HCT116 (cell line): Measurements from ENCODE around the gene EP400. TPM values are rescaled to one million over a fixed set of nuclear protein-coding genes. Genes with fewer than 3 reads are reported as not detected.

Experiments used
- ATAC-seq: fragments of 200-7000 bp; cut with Tn5 transposase; 2 replicates; pipeline ENCODE4 v1.9.1; 2020; ENCODE audit warnings: mild to moderate bottlenecking, moderate library complexity
- BruUV-seq: library from RNA; stranded (reverse); fragments of 400-500 nt; replicated peaks from 2 replicates; lab custom pipeline; 2021; lab: Mats Ljungman, UMichigan
- CTCF ChIA-PET: fragments of 300-600 bp; sonication (Branson Sonifier 250); formaldehyde crosslinking; loops from one replicate; lab custom pipeline; 2021; ENCODE audit warnings: antibody characterized with exemption; lab: Charles Lee
- POLR2A ChIA-PET: fragments of 300-600, 350-600 bp; sonication (Branson Sonifier 250); formaldehyde crosslinking; loops from one replicate; lab custom pipeline; 2021; ENCODE audit warnings: antibody characterized with exemption; lab: Charles Lee
- RAD21 ChIA-PET, 2 experiments: fragments of 300-600 bp; sonication (Branson Sonifier 250); formaldehyde crosslinking; loops; one replicate each; lab custom pipeline; 2023; ENCODE audit warnings: low total read pairs in 2 of 2; ENCODE audit not compliant: uncharacterized antibody in 2 of 2, unreplicated experiment in 2 of 2, low non-redundant PET in 1 of 2; lab: Charles Lee
- DNase-seq: peaks from one replicate; pipeline ENCODE4 v3.0.0-alpha.2; 2010; ENCODE audit warnings: low read depth, low spot score
- H2AFZ ChIP-seq: fragments of 200-600 bp; shearing (Covaris generic), sonication (generic); 2 replicates; pipeline ENCODE4 v1.6.1; 2017; ENCODE audit warnings: low read depth, mixed run types, mixed read lengths, antibody characterized with exemption, low read length; ENCODE audit not compliant: poor library complexity, severe bottlenecking
- H3K27ac ChIP-seq: 2 replicates; pipeline ENCODE4 v1.5.1; 2012; ENCODE audit warnings: low read depth, low read length
- H3K27me3 ChIP-seq: fragments of 200-600 bp; sonication (generic); 2 replicates; pipeline ENCODE4 v1.6.1; 2016; ENCODE audit warnings: mixed run types, low read length, mixed read lengths; ENCODE audit not compliant: insufficient read depth
- H3K36me3 ChIP-seq, 2 experiments: fragments of 200-500 bp in 1 of 2; fragments of 200-600 bp in 1 of 2; sonication (Bioruptor generic) in 1 of 2; sonication (generic) in 1 of 2; 2 replicates each; pipeline versions ENCODE4 v1.5.1 to v1.6.1; 2014 to 2016; ENCODE audit warnings: low read length in 2 of 2, inconsistent platforms in 1 of 2, mixed read lengths in 1 of 2, mixed run types in 1 of 2; ENCODE audit not compliant: insufficient read depth in 2 of 2, control insufficient read depth in 1 of 2
- H3K4me1 ChIP-seq, 2 experiments: fragments of 200-600 bp in 1 of 2; sonication (generic) in 1 of 2; 2 replicates each; pipeline versions ENCODE4 v1.5.1 to v1.6.1; 2012 to 2017; ENCODE audit warnings: low read length in 2 of 2, inconsistent platforms in 1 of 2, mild to moderate bottlenecking in 1 of 2, mixed read lengths in 1 of 2, mixed run types in 1 of 2, moderate library complexity in 1 of 2; ENCODE audit not compliant: insufficient read depth in 2 of 2, control insufficient read depth in 1 of 2
- H3K4me2 ChIP-seq: fragments of 200-600 bp; sonication (generic); 2 replicates; pipeline ENCODE4 v1.6.1; 2017; ENCODE audit warnings: mixed run types, low read length, mixed read lengths
- H3K4me3 ChIP-seq, 2 experiments: fragments of 200-600 bp in 1 of 2; sonication (generic) in 1 of 2; replicated peaks in 1 of 2; 2 replicates each; pipeline ENCODE4 v1.5.1; 2011 to 2016; ENCODE audit warnings: low read length in 2 of 2, control low read depth in 1 of 2, low read depth in 1 of 2, mild to moderate bottlenecking in 1 of 2, mixed read lengths in 1 of 2, mixed run types in 1 of 2
- H3K79me2 ChIP-seq: fragments of 200-600 bp; sonication (generic); 2 replicates; pipeline ENCODE4 v1.6.1; 2017; ENCODE audit warnings: mild to moderate bottlenecking, mixed run types, low read length, moderate library complexity, mixed read lengths; ENCODE audit not compliant: insufficient read depth
- H3K9ac ChIP-seq: fragments of 200-600 bp; sonication (generic); 2 replicates; pipeline ENCODE4 v1.6.1; 2016; ENCODE audit warnings: low read length, mixed read lengths
- H3K9me2 ChIP-seq: fragments of 200-600 bp; sonication (generic), shearing (Covaris generic); 2 replicates; pipeline ENCODE4 v1.6.1; 2017; ENCODE audit warnings: mixed run types, mild to moderate bottlenecking, moderate library complexity; ENCODE audit not compliant: insufficient read depth
- H3K9me3 ChIP-seq, 2 experiments: fragments of 200-500 bp in 1 of 2; fragments of 200-600 bp in 1 of 2; sonication (Bioruptor generic) in 1 of 2; sonication (generic) in 1 of 2; 2 replicates each; pipeline ENCODE4 v1.6.1; 2014 to 2017; ENCODE audit warnings: low read length in 2 of 2, mixed read lengths in 2 of 2, inconsistent platforms in 1 of 2, low read depth in 1 of 2, mild to moderate bottlenecking in 1 of 2, mixed run types in 1 of 2, moderate library complexity in 1 of 2; ENCODE audit not compliant: control insufficient read depth in 1 of 2, insufficient read depth in 1 of 2
- H4K20me1 ChIP-seq: fragments of 200-600 bp; sonication (generic), shearing (Covaris generic); 2 replicates; pipeline ENCODE4 v1.6.1; 2017; ENCODE audit warnings: mixed run types, mild to moderate bottlenecking, moderate library complexity; ENCODE audit not compliant: insufficient read depth
- EGR1 ChIP-seq: IDR thresholded peaks from 2 replicates; pipeline ENCODE4 v1.6.1; 2012; ENCODE audit warnings: low read depth
- ELF1 ChIP-seq: IDR thresholded peaks from 2 replicates; pipeline ENCODE4 v1.6.1; 2012; ENCODE audit warnings: low read depth, borderline replicate concordance
- EZH2phosphoT487 ChIP-seq: fragments of 200-600 bp; IDR thresholded peaks from 2 replicates; pipeline ENCODE4 v1.6.1; 2018; ENCODE audit warnings: antibody characterized with exemption, borderline replicate concordance
- FOSL1 ChIP-seq: IDR thresholded peaks from 2 replicates; pipeline ENCODE4 v1.6.1; 2012; ENCODE audit warnings: low read depth
- JUND ChIP-seq: IDR thresholded peaks from 2 replicates; pipeline ENCODE4 v1.6.1; 2012
- POLR2A ChIP-seq: IDR thresholded peaks from 2 replicates; pipeline ENCODE4 v1.7.0; 2011; ENCODE audit warnings: borderline replicate concordance; ENCODE audit not compliant: insufficient read depth, insufficient read length; ENCODE audit errors: extremely low read depth
- POLR2AphosphoS5 ChIP-seq: IDR thresholded peaks from 2 replicates; pipeline ENCODE4 v1.6.1; 2011; ENCODE audit warnings: mild to moderate bottlenecking, low read depth, low read length, moderate library complexity
- RAD21 ChIP-seq: IDR thresholded peaks from 2 replicates; pipeline ENCODE4 v1.6.1; 2012; ENCODE audit warnings: low read depth, mild to moderate bottlenecking
- SIN3A ChIP-seq: IDR thresholded peaks from 2 replicates; pipeline ENCODE4 v1.6.1; 2012; ENCODE audit warnings: low read depth
- SP1 ChIP-seq: IDR thresholded peaks from 2 replicates; pipeline ENCODE4 v1.6.1; 2012; ENCODE audit warnings: low read depth
- SRF ChIP-seq: IDR thresholded peaks from 2 replicates; pipeline ENCODE4 v1.6.1; 2012; ENCODE audit warnings: low read depth
- TCF7L2 ChIP-seq: IDR thresholded peaks from 2 replicates; pipeline ENCODE4 v1.7.0; 2011; ENCODE audit warnings: borderline replicate concordance, inconsistent platforms; ENCODE audit not compliant: insufficient read depth, insufficient read length; ENCODE audit errors: extremely low read depth
- YY1 ChIP-seq: IDR thresholded peaks from 2 replicates; pipeline ENCODE4 v1.6.1; 2011; ENCODE audit warnings: low read length, low read depth, moderate library complexity, mild to moderate bottlenecking; ENCODE audit not compliant: insufficient replicate concordance; ENCODE audit errors: extremely low read depth
- ZNF274 ChIP-seq: fragments of 200-500 bp; sonication (Bioruptor generic); IDR thresholded peaks from 2 replicates; pipeline ENCODE4 v1.6.1; 2014; ENCODE audit warnings: mild to moderate bottlenecking, low read depth, low read length, inconsistent platforms
- intact Hi-C: fragments of 100-400 bp; cut with micrococcal nuclease; formaldehyde crosslinking; loops from 2 replicates; pipeline ENCODE4 v1.10.0; 2022
- total RNA-seq: library from RNA; stranded (reverse); gene quantifications from one replicate; pipeline ENCODE4 v1.2.1, GENCODE V29; 2021; ENCODE audit not compliant: unreplicated experiment
- TF ChIP-seq, protein P1 (sequence below): IDR thresholded peaks from 2 replicates; pipeline ENCODE4 v1.6.1; 2012; ENCODE audit warnings: low read depth
- TF ChIP-seq, protein P2 (sequence below): IDR thresholded peaks from 2 replicates; pipeline ENCODE4 v1.6.1; 2011; ENCODE audit warnings: mild to moderate bottlenecking, low read length, moderate library complexity; ENCODE audit not compliant: insufficient replicate concordance; ENCODE audit errors: extremely low read depth
- TF ChIP-seq, protein P3 (sequence below): IDR thresholded peaks from 2 replicates; pipeline ENCODE4 v1.6.1; 2012

The EP400 gene
- total RNA-seq, 1 experiment from 2014 or later: 54.5 TPM

DNA sequence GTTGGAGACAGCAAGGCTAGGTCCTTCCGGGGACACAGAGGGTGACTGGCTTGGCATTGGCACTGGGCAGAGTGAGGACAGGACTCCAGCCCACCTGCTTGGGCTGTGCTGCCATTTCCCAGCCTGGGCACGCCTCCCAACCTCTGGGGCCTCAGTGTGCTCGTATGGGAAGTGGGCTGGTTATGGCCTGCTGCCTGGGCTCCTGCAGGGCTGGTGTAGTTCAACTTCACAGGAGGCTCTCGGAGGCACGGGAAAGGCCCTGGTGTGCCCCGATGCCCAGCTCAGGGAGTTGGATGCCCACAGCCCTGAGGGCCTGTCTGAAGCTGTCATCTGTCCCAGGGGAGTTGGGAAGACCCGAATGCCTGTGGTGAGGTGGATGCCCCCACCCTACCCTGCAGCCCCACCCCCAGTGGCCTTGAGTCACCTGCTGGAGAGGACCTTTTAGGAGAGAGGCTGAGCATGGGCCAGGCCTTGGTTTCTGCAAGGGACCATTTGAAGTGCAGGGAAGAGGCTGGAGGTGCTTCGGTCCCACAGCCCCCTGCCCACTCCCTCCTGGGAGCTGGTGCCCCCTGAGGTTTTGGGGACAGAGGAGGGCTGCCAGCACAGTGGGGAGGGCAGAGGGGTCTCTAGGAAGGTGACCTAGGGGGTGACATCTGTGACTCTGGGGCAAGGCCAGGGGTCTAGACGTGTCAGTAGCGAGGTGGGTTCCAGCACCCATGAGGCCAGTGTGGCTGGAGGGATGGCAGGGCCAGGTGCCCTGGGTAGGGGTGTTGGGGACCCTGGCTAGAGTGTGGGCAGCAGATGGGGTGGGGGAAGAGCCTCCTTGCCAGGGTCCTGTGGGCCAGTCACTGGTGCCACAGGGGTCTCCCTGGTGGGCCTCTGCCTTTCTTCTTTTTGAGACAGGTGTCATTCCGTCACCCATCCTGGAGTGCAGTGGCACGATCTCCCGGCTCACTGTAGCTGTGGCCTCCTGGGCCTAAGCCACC is 46.2 kb upstream of the EP400 start:
- POLR2A ChIA-PET: no interaction called here
- H3K4me1 ChIP-seq: peaks cover 7 to 16% of the 10 kb centered on the region in 2 experiments; a peak in 3 of 4 replicates
- no peaks in the 10 kb centered on the region for H3K27me3 ChIP-seq
- H3K9me3 ChIP-seq: no peaks in the 10 kb centered on the region
- ATAC-seq (no peak), DNase-seq (no peak)
- H3K79me2 ChIP-seq: no peaks in the 10 kb centered on the region
- no peak overlapping the region for H3K4me3 ChIP-seq
- no peak overlapping the region for H2AFZ ChIP-seq
- no peak overlapping the region for H3K9ac ChIP-seq
- no peak overlapping the region; the same call in 1 of the 2 replicates for H3K27ac ChIP-seq
- RAD21 ChIA-PET: no interaction called here
- no peak for TF ChIP-seq SRF
- no peak for TF ChIP-seq SP1
- TF ChIP-seq, protein P1, sequence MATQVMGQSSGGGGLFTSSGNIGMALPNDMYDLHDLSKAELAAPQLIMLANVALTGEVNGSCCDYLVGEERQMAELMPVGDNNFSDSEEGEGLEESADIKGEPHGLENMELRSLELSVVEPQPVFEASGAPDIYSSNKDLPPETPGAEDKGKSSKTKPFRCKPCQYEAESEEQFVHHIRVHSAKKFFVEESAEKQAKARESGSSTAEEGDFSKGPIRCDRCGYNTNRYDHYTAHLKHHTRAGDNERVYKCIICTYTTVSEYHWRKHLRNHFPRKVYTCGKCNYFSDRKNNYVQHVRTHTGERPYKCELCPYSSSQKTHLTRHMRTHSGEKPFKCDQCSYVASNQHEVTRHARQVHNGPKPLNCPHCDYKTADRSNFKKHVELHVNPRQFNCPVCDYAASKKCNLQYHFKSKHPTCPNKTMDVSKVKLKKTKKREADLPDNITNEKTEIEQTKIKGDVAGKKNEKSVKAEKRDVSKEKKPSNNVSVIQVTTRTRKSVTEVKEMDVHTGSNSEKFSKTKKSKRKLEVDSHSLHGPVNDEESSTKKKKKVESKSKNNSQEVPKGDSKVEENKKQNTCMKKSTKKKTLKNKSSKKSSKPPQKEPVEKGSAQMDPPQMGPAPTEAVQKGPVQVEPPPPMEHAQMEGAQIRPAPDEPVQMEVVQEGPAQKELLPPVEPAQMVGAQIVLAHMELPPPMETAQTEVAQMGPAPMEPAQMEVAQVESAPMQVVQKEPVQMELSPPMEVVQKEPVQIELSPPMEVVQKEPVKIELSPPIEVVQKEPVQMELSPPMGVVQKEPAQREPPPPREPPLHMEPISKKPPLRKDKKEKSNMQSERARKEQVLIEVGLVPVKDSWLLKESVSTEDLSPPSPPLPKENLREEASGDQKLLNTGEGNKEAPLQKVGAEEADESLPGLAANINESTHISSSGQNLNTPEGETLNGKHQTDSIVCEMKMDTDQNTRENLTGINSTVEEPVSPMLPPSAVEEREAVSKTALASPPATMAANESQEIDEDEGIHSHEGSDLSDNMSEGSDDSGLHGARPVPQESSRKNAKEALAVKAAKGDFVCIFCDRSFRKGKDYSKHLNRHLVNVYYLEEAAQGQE: no peak
- TF ChIP-seq ZNF274: no peak
- no peak for TF ChIP-seq SIN3A
- no peak for TF ChIP-seq POLR2A
- TF ChIP-seq, protein P2, sequence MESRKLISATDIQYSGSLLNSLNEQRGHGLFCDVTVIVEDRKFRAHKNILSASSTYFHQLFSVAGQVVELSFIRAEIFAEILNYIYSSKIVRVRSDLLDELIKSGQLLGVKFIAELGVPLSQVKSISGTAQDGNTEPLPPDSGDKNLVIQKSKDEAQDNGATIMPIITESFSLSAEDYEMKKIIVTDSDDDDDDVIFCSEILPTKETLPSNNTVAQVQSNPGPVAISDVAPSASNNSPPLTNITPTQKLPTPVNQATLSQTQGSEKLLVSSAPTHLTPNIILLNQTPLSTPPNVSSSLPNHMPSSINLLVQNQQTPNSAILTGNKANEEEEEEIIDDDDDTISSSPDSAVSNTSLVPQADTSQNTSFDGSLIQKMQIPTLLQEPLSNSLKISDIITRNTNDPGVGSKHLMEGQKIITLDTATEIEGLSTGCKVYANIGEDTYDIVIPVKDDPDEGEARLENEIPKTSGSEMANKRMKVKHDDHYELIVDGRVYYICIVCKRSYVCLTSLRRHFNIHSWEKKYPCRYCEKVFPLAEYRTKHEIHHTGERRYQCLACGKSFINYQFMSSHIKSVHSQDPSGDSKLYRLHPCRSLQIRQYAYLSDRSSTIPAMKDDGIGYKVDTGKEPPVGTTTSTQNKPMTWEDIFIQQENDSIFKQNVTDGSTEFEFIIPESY: no peak
- no peak for TF ChIP-seq FOSL1
- no peak for TF ChIP-seq YY1
- no peak for TF ChIP-seq JUND
- TF ChIP-seq EGR1: no peak
- TF ChIP-seq EZH2phosphoT487: no peak
- no peak for TF ChIP-seq RAD21
- TF ChIP-seq TCF7L2: no peak
- TF ChIP-seq, protein P3, sequence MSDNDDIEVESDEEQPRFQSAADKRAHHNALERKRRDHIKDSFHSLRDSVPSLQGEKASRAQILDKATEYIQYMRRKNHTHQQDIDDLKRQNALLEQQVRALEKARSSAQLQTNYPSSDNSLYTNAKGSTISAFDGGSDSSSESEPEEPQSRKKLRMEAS: no peak
- TF ChIP-seq POLR2AphosphoS5: no peak
- TF ChIP-seq ELF1: no peak
- CTCF ChIA-PET: no interaction called here
- H3K36me3 ChIP-seq: no peaks in the 10 kb centered on the region; a peak in 1 of 4 replicates
- H3K4me2 ChIP-seq: no peak overlapping the region
- H4K20me1 ChIP-seq: no peaks in the 10 kb centered on the region
- no peaks in the 10 kb centered on the region for H3K9me2 ChIP-seq
- intact Hi-C loops: no loop called here
- BruUV-seq: no TSS peak
